DOHH2 (cell line): ENCODE results near the gene ZNF69.
"Not testable (repeated sequence)": the region's sequence is repeated elsewhere in the genome, so short reads cannot be mapped to it uniquely, and the experiment has no call there.

Experiments
- H3F3A ChIP-seq: fragments of 200-600 bp; sonication (generic), shearing (Covaris generic); 2 replicates; pipeline ENCODE4 v1.6.0; 2016; ENCODE audit warnings: antibody characterized with exemption, mild to moderate bottlenecking; ENCODE audit not compliant: control insufficient read depth, insufficient read depth
- H3K27ac ChIP-seq: fragments of 200-600 bp; sonication (generic); 2 replicates; pipeline ENCODE4 v1.5.1; 2014; ENCODE audit warnings: low read depth, mild to moderate bottlenecking, low read length, moderate library complexity
- H3K27me3 ChIP-seq: fragments of 200-600 bp; sonication (generic); 2 replicates; pipeline ENCODE4 v1.6.1; 2014; ENCODE audit warnings: mild to moderate bottlenecking, low read length, mixed read lengths; ENCODE audit not compliant: control insufficient read depth
- H3K36me3 ChIP-seq: fragments of 200-600 bp; sonication (generic); 2 replicates; pipeline ENCODE4 v1.6.1; 2014; ENCODE audit warnings: mild to moderate bottlenecking, low read length, moderate library complexity, mixed read lengths; ENCODE audit not compliant: control insufficient read depth
- H3K4me1 ChIP-seq: fragments of 200-600 bp; sonication (generic); 2 replicates; pipeline ENCODE4 v1.6.1; 2014; ENCODE audit warnings: mild to moderate bottlenecking, low read length, mixed read lengths; ENCODE audit not compliant: control insufficient read depth
- H3K4me2 ChIP-seq: fragments of 200-600 bp; sonication (generic); 2 replicates; pipeline ENCODE4 v1.6.0; 2014; ENCODE audit warnings: mild to moderate bottlenecking, low read length, moderate library complexity
- H3K4me3 ChIP-seq: fragments of 200-600 bp; sonication (generic); 2 replicates; pipeline ENCODE4 v1.5.1; 2014; ENCODE audit warnings: mild to moderate bottlenecking, low read length, mixed read lengths
- H3K79me2 ChIP-seq: fragments of 200-600 bp; sonication (generic); 2 replicates; pipeline ENCODE4 v1.6.1; 2014; ENCODE audit warnings: mild to moderate bottlenecking, low read length, mixed read lengths; ENCODE audit not compliant: control insufficient read depth
- H3K9me2 ChIP-seq: fragments of 200-600 bp; sonication (generic); replicated peaks from 2 replicates; pipeline ENCODE4 v1.6.1; 2014; ENCODE audit warnings: mild to moderate bottlenecking, low read length, mixed read lengths; ENCODE audit not compliant: control insufficient read depth
- H3K9me3 ChIP-seq: fragments of 200-600 bp; sonication (generic); 2 replicates; pipeline ENCODE4 v1.6.1; 2014; ENCODE audit warnings: antibody characterized with exemption, low read length, mixed read lengths; ENCODE audit not compliant: control insufficient read depth, insufficient read depth
- H4K20me1 ChIP-seq: fragments of 200-600 bp; sonication (generic); 2 replicates; pipeline ENCODE4 v1.6.0; 2014; ENCODE audit warnings: low read depth, mild to moderate bottlenecking, antibody characterized with exemption, low read length, moderate library complexity; ENCODE audit not compliant: control insufficient read depth, insufficient read depth
- CTCF ChIP-seq: fragments of 200-600 bp; sonication (generic); IDR thresholded peaks from one replicate; pipeline ENCODE4 v1.5.1; 2014; ENCODE audit warnings: antibody characterized with exemption, mild to moderate bottlenecking, low read depth, low read length; ENCODE audit not compliant: poor library complexity, severe bottlenecking
- EZH2phosphoT487 ChIP-seq: fragments of 200-600 bp; sonication (generic); IDR thresholded peaks from 2 replicates; pipeline ENCODE4 v1.6.1; 2017; ENCODE audit warnings: borderline replicate concordance, mild to moderate bottlenecking, antibody characterized with exemption, low read length, moderate library complexity, mixed read lengths

The ZNF69 gene

GRCh38 chr19:11872624-11873023 lies 15.0 kb upstream of the ZNF69 start:
- H3F3A ChIP-seq = no peaks in the 10 kb centered on the region
- no peak for TF ChIP-seq EZH2phosphoT487
- no peak for TF ChIP-seq CTCF
- H3K36me3 ChIP-seq = peaks cover 20% of the 10 kb centered on the region
- H3K27me3 ChIP-seq = no peaks in the 10 kb centered on the region
- H3K79me2 ChIP-seq = no peaks in the 10 kb centered on the region
- H3K4me1 ChIP-seq = no peaks in the 10 kb centered on the region
- no peak overlapping the region for H3K27ac ChIP-seq
- H3K9me2 ChIP-seq = no peaks in the 10 kb centered on the region
- no peaks in the 10 kb centered on the region for H4K20me1 ChIP-seq
- peaks cover 15% of the 10 kb centered on the region for H3K9me3 ChIP-seq
- no peak overlapping the region for H3K4me3 ChIP-seq
- no peak overlapping the region for H3K4me2 ChIP-seq

GRCh38 chr19:11873762-11874161 lies 13.8 kb upstream of the ZNF69 start:
- H4K20me1 ChIP-seq = no peaks in the 10 kb centered on the region
- TF ChIP-seq EZH2phosphoT487 (no peak), CTCF (no peak)
- no peak overlapping the region for H3K27ac ChIP-seq
- H3K4me1 ChIP-seq = no peaks in the 10 kb centered on the region
- no peak overlapping the region for H3K4me3 ChIP-seq
- H3K4me2 ChIP-seq = no peak overlapping the region
- no peaks in the 10 kb centered on the region for H3K9me2 ChIP-seq
- H3K27me3 ChIP-seq = no peaks in the 10 kb centered on the region
- peaks cover 9% of the 10 kb centered on the region for H3K36me3 ChIP-seq
- no peaks in the 10 kb centered on the region for H3K79me2 ChIP-seq
- no peaks in the 10 kb centered on the region for H3F3A ChIP-seq
- peaks cover 4% of the 10 kb centered on the region; the same call in 1 of the 2 replicates for H3K9me3 ChIP-seq

- H3K4me1 ChIP-seq, H3K9me2 ChIP-seq, H3K4me2 ChIP-seq, H3K27ac ChIP-seq, H3K36me3 ChIP-seq, H3K27me3 ChIP-seq, H3K4me3 ChIP-seq, H4K20me1 ChIP-seq, H3K9me3 ChIP-seq, H3F3A ChIP-seq, H3K79me2 ChIP-seq: not testable (repeated sequence)
- TF ChIP-seq CTCF = peak; percentile 66
These were observed 7.8 kb upstream of the ZNF69 start for GRCh38 chr19:11879687-11880266.

- Histone ChIP-seq H3K79me2 (no peaks in the 10 kb centered on the region), H3K4me3 (no peak overlapping the region), H3K27ac (no peak overlapping the region), H4K20me1 (no peaks in the 10 kb centered on the region), H3K36me3 (no peaks in the 10 kb centered on the region), H3K4me2 (no peak overlapping the region), H3K4me1 (no peaks in the 10 kb centered on the region), H3F3A (no peaks in the 10 kb centered on the region), H3K9me3 (no peaks in the 10 kb centered on the region), H3K27me3 (no peaks in the 10 kb centered on the region; the same call in 1 of the 2 replicates), H3K9me2 (no peaks in the 10 kb centered on the region)
- TF ChIP-seq CTCF (no peak), EZH2phosphoT487 (no peak)
These were observed 7.0 kb upstream of the ZNF69 start for GRCh38 chr19:11880598-11880997.
